ENCODE data around the gene USP5. TPM values are rescaled to one million over a fixed set of nuclear protein-coding genes. Genes with fewer than 3 reads are reported as not detected.

USP5 gene
- polyA plus RNA-seq, 3 donors, result 28.0 to 32.4 (median 29.9) TPM

DNA sequence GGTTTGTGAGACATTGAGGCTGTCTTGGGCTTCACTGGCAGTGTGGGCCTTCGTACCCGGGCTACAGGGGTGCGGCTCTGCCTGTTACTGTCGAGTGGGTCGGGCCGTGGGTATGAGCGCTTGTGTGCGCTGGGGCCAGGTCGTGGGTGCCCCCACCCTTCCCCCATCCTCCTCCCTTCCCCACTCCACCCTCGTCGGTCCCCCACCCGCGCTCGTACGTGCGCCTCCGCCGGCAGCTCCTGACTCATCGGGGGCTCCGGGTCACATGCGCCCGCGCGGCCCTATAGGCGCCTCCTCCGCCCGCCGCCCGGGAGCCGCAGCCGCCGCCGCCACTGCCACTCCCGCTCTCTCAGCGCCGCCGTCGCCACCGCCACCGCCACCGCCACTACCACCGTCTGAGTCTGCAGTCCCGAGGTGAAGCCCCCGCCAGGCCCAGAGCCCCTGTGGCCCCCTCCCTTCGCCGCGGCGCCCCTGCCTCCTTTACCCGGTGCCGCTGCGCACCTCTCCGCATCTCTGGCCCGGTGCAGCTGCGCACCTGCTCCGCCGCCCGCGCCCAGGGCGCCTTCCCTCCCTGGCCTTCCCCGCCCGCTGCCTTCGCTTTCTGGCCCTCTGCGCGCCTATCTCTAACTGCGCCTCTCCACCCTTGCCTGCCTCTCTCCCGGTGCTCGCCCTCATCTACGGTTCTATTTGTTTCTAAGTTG, 62.4 kb downstream of the USP5 start, which contains the start of gene ENO2:
TSS of gene ENO2 (plus strand) at position 335 of the 701 bp plus-strand sequence. CDS start 1,253 bp downstream, outside the sequence.
- peak within 1 kb of the TSS; percentile 3 to 73 (median 20) for H3K4me3 ChIP-seq (replicated peaks in 1 of 3; ENCODE audit: low read depth in 2 of 3, low read length in 3 of 3)
- intact Hi-C loops (cut with micrococcal nuclease), result no loop called here
- H4K20me1 ChIP-seq (ENCODE audit: insufficient read depth, low read length), result no peaks in the 10 kb centered on the region
- peak within 1 kb of the TSS; percentile 85 for H3K4me2 ChIP-seq (replicated peaks; ENCODE audit: extremely low read depth, low read length, poor library complexity, severe bottlenecking)
- H3K27me3 ChIP-seq (ENCODE audit: control insufficient read depth in 2 of 2, insufficient read depth in 2 of 2, low read length in 2 of 2), result peaks cover 23 to 58% of the 10 kb centered on the region in 2 donors
- H3K36me3 Mint-ChIP-seq, result peaks cover 0 to 13% of the 10 kb centered on the region in 2 donors
- H3K4me3 Mint-ChIP-seq, result peak within 1 kb of the TSS; percentile 77 to 95
- peaks cover 18% of the 10 kb centered on the region for H3K4me1 Mint-ChIP-seq
- peaks cover 0 to 10% of the 10 kb centered on the region in 2 donors for H3K9me3 ChIP-seq (replicated peaks in 1 of 2; ENCODE audit: control insufficient read depth in 1 of 2, insufficient read depth in 1 of 2, low read length in 2 of 2)
- peak within 1 kb of the TSS in 3 of 7 donors; percentile 15 to 71 (median 63) for H3K27ac Mint-ChIP-seq
- DNase-seq, result peak; percentile 40 to 68 (median 52)
- peak within 1 kb of the TSS; percentile 27 for H3K9ac ChIP-seq (ENCODE audit: insufficient read depth, low read length, poor library complexity, severe bottlenecking)
- H3K36me3 ChIP-seq (replicated peaks in 1 of 2; ENCODE audit: control insufficient read depth in 1 of 2, insufficient read depth in 2 of 2, low read length in 2 of 2), result no peaks in the 10 kb centered on the region
- peaks cover 13 to 19% of the 10 kb centered on the region in 2 donors for H3K4me1 ChIP-seq (ENCODE audit: control insufficient read depth in 1 of 2, insufficient read depth in 2 of 2, low read length in 2 of 2)
- H3K79me2 ChIP-seq (ENCODE audit: insufficient read depth, low read length), result no peaks in the 10 kb centered on the region
- WGBS (ENCODE audit: insufficient coverage), result under 1% methylated on average over 64 of the region's 68 CpGs
- no peak within 1 kb of the TSS for H3K27ac ChIP-seq (ENCODE audit: low read depth in 1 of 2, low read length in 2 of 2)
- TF ChIP-seq, protein P1, sequence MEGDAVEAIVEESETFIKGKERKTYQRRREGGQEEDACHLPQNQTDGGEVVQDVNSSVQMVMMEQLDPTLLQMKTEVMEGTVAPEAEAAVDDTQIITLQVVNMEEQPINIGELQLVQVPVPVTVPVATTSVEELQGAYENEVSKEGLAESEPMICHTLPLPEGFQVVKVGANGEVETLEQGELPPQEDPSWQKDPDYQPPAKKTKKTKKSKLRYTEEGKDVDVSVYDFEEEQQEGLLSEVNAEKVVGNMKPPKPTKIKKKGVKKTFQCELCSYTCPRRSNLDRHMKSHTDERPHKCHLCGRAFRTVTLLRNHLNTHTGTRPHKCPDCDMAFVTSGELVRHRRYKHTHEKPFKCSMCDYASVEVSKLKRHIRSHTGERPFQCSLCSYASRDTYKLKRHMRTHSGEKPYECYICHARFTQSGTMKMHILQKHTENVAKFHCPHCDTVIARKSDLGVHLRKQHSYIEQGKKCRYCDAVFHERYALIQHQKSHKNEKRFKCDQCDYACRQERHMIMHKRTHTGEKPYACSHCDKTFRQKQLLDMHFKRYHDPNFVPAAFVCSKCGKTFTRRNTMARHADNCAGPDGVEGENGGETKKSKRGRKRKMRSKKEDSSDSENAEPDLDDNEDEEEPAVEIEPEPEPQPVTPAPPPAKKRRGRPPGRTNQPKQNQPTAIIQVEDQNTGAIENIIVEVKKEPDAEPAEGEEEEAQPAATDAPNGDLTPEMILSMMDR (IDR thresholded peaks at IDR 0.05), result no peak
- peak within 1 kb of the TSS; percentile 73 for H2AFZ ChIP-seq (ENCODE audit: insufficient read depth, low read depth, low read length, poor library complexity, severe bottlenecking)
- H3K9me3 Mint-ChIP-seq, result peaks cover 0 to 9% (median 5%) of the 10 kb centered on the region in 7 donors
- H3K27me3 Mint-ChIP-seq (ENCODE audit: low read depth in 3 of 3), result peaks cover 56 to 72% (median 59%) of the 10 kb centered on the region in 3 donors

DNA sequence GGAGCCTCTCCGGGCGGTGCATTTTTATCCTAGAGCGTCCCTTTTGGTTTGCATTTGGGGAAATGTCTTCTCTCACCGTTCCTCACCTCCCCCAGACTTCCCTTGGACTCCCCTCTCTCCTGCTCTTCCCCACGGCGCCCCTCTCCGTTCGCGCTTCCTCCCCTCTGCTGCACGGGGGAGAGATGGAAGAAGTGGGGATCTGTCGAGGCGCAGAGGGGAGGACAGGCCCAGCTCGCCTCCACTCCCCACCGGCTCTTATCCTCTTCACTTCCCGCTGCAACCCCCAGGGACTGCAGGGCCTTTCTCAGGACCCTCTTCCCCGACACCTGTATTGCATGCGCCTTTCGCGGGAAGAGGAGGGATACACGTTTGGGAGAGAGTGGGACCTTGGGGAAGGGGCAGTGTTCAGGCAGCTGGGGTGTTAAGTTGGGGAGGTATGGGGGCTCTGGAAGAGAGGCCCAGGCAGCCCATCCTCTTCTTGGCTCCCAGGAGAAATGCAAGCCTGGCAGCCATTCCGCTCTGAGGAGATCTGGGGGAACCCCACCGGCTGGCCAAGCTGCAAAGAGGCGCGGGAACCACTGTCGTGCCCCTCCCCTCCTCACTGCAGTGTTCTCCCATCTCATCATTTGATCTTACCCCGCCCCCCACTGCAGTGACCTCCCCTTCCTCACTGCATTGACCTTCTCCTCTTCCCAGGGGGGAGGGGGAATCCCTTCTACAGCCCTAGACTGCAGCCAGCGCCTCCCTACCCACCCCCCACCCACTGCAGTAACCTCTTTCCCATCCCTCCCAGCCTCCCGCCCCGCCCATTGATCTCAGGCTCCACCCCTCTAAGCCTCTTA, 63.2 kb downstream of the USP5 start:
- Histone ChIP-seq H3K9ac (ENCODE audit: insufficient read depth, low read length, poor library complexity, severe bottlenecking) (peak overlapping the region; percentile 2), H4K20me1 (ENCODE audit: insufficient read depth, low read length) (no peaks in the 10 kb centered on the region), H3K4me3 (replicated peaks in 1 of 3; ENCODE audit: low read depth in 2 of 3, low read length in 3 of 3) (peak overlapping the region in 1 of 3 experiments; percentile 73), H3K36me3 (replicated peaks in 1 of 2; ENCODE audit: control insufficient read depth in 1 of 2, insufficient read depth in 2 of 2, low read length in 2 of 2) (no peaks in the 10 kb centered on the region), H3K79me2 (ENCODE audit: insufficient read depth, low read length) (no peaks in the 10 kb centered on the region), H3K27me3 (ENCODE audit: control insufficient read depth in 2 of 2, insufficient read depth in 2 of 2, low read length in 2 of 2) (peaks cover 23 to 61% of the 10 kb centered on the region in 2 donors), H3K27ac (ENCODE audit: low read depth in 1 of 2, low read length in 2 of 2) (no peak overlapping the region), H2AFZ (ENCODE audit: insufficient read depth, low read depth, low read length, poor library complexity, severe bottlenecking) (peak overlapping the region; percentile 73), H3K9me3 (replicated peaks in 1 of 2; ENCODE audit: control insufficient read depth in 1 of 2, insufficient read depth in 1 of 2, low read length in 2 of 2) (peaks cover 0 to 10% of the 10 kb centered on the region in 2 donors), H3K4me2 (replicated peaks; ENCODE audit: extremely low read depth, low read length, poor library complexity, severe bottlenecking) (peak overlapping the region; percentile 85), H3K4me1 (ENCODE audit: control insufficient read depth in 1 of 2, insufficient read depth in 2 of 2, low read length in 2 of 2) (peaks cover 13 to 19% of the 10 kb centered on the region in 2 donors)
- Mint-ChIP-seq H3K36me3 (peaks cover 0 to 13% of the 10 kb centered on the region in 2 donors), H3K9me3 (peaks cover 0 to 9% (median 5%) of the 10 kb centered on the region in 7 donors), H3K4me3 (peak overlapping the region; percentile 77 to 95), H3K27me3 (ENCODE audit: low read depth in 3 of 3) (peaks cover 62 to 71% (median 65%) of the 10 kb centered on the region in 3 donors), H3K4me1 (peaks cover 19% of the 10 kb centered on the region), H3K27ac (peak overlapping the region in 3 of 7 donors; percentile 15 to 71 (median 63))
- WGBS (ENCODE audit: insufficient coverage), result 50% methylated on average over 5 of the region's 29 CpGs
- DNase-seq, result no peak
- TF ChIP-seq, protein P1 (IDR thresholded peaks at IDR 0.05), result no peak
- intact Hi-C loops (cut with micrococcal nuclease), result no loop called here

All from CD14-positive monocyte (primary cell).